Neural cell (in vitro differentiated cells): ENCODE data around the gene ASCC3. TPM values are rescaled to one million over a fixed set of nuclear protein-coding genes. Genes with fewer than 3 reads are reported as not detected.
"Not testable (repeated sequence)": the region's sequence is repeated elsewhere in the genome, so short reads cannot be mapped to it uniquely, and the experiment has no call there.

Source experiments
- H2AFZ ChIP-seq: fragments of 200-600, 300-800 bp; sonication (generic), shearing (Covaris generic); 2 replicates; pipeline ENCODE4 v1.6.0; 2014; ENCODE audit warnings: low read depth, mild to moderate bottlenecking, antibody characterized with exemption, low read length, moderate library complexity
- H3F3A ChIP-seq: fragments of 200-600 bp; shearing (Covaris generic); 2 replicates; pipeline ENCODE4 v1.6.1; 2016; ENCODE audit warnings: mild to moderate bottlenecking, moderate library complexity, mixed read lengths, antibody characterized with exemption, low read length; ENCODE audit not compliant: insufficient read depth, poor library complexity, severe bottlenecking
- H3K27ac ChIP-seq: fragments of 200-600, 300-800 bp; sonication (generic), shearing (Covaris generic); 2 replicates; pipeline ENCODE4 v1.5.1; 2014; ENCODE audit warnings: mild to moderate bottlenecking, low read length, moderate library complexity
- H3K27me3 ChIP-seq: fragments of 300-800, 200-600 bp; sonication (generic), shearing (Covaris generic); 2 replicates; pipeline ENCODE4 v1.6.0; 2014; ENCODE audit warnings: mild to moderate bottlenecking, low read depth, low read length, moderate library complexity; ENCODE audit not compliant: insufficient read depth
- H3K36me3 ChIP-seq: fragments of 300-800, 200-600 bp; sonication (generic), shearing (Covaris generic); 2 replicates; pipeline ENCODE4 v1.5.1; 2014; ENCODE audit warnings: mild to moderate bottlenecking, antibody characterized with exemption, low read length, moderate library complexity; ENCODE audit not compliant: insufficient read depth
- H3K4me2 ChIP-seq: fragments of 300-800, 200-600 bp; sonication (generic), shearing (Covaris generic); 2 replicates; pipeline ENCODE4 v1.6.0; 2014; ENCODE audit warnings: mild to moderate bottlenecking, low read length
- H3K4me3 ChIP-seq: fragments of 300-800, 200-600 bp; sonication (generic), shearing (Covaris generic); 2 replicates; pipeline ENCODE4 v1.5.1; 2014; ENCODE audit warnings: mild to moderate bottlenecking, low read length, moderate library complexity
- H3K79me2 ChIP-seq: fragments of 200-600 bp; shearing (Covaris generic); replicated peaks from 2 replicates; pipeline ENCODE4 v1.6.0; 2014; ENCODE audit warnings: mild to moderate bottlenecking, low read length, moderate library complexity; ENCODE audit not compliant: insufficient read depth
- H3K9ac ChIP-seq: fragments of 300-800, 200-600 bp; sonication (generic), shearing (Covaris generic); 2 replicates; pipeline ENCODE4 v1.6.1; 2016; ENCODE audit warnings: mild to moderate bottlenecking, low read length, mixed read lengths
- H3K9me2 ChIP-seq: fragments of 200-600 bp; shearing (Covaris generic); 2 replicates; pipeline ENCODE4 v1.6.1; 2016; ENCODE audit warnings: mild to moderate bottlenecking, low read length, mixed read lengths; ENCODE audit not compliant: insufficient read depth
- H3K9me3 ChIP-seq: fragments of 200-600, 300-800 bp; sonication (generic), shearing (Covaris generic); 2 replicates; pipeline ENCODE4 v1.6.1; 2016; ENCODE audit warnings: mild to moderate bottlenecking, mixed run types, low read length, moderate library complexity, mixed read lengths
- H4K20me1 ChIP-seq: fragments of 200-600 bp; shearing (Covaris generic); 2 replicates; pipeline ENCODE4 v1.6.1; 2016; ENCODE audit warnings: mild to moderate bottlenecking, mixed run types; ENCODE audit not compliant: insufficient read depth
- CTCF ChIP-seq: fragments of 450-650 bp; IDR thresholded peaks from 2 replicates; pipeline ENCODE4 v1.5.1; 2014; ENCODE audit warnings: antibody characterized with exemption, mild to moderate bottlenecking, moderate library complexity; ENCODE audit not compliant: poor library complexity, severe bottlenecking
- EP300 ChIP-seq: fragments of 450-650 bp; conservative IDR thresholded peaks from 2 replicates; pipeline ENCODE4 v1.6.1; 2014; ENCODE audit warnings: antibody characterized with exemption, mild to moderate bottlenecking, moderate library complexity; ENCODE audit not compliant: poor library complexity, severe bottlenecking
- EZH2 ChIP-seq: fragments of 200-600, 300-800 bp; shearing (Covaris generic), sonication (generic); IDR thresholded peaks from 2 replicates; pipeline ENCODE4 v1.6.1; 2014; ENCODE audit warnings: antibody characterized with exemption, low read length, borderline replicate concordance, mild to moderate bottlenecking; ENCODE audit not compliant: insufficient read depth, poor library complexity, severe bottlenecking
- MXI1 ChIP-seq: fragments of 450-650 bp; conservative IDR thresholded peaks from 2 replicates; pipeline ENCODE4 v1.6.1; 2014; ENCODE audit warnings: antibody characterized with exemption, mild to moderate bottlenecking; ENCODE audit not compliant: poor library complexity, severe bottlenecking
- POLR2AphosphoS5 ChIP-seq: IDR thresholded peaks from 2 replicates; pipeline ENCODE4 v1.6.1; 2012
- RAD21 ChIP-seq: fragments of 450-650 bp; conservative IDR thresholded peaks from 2 replicates; pipeline ENCODE4 v1.6.1; 2014; ENCODE audit warnings: antibody characterized with exemption, mild to moderate bottlenecking, moderate library complexity
- REST ChIP-seq: IDR thresholded peaks from 2 replicates; pipeline ENCODE4 v1.6.1; 2012; ENCODE audit warnings: borderline replicate concordance
- SMC3 ChIP-seq: fragments of 450-650 bp; conservative IDR thresholded peaks from 2 replicates; pipeline ENCODE4 v1.6.1; 2014; ENCODE audit warnings: antibody characterized with exemption, mild to moderate bottlenecking, moderate library complexity; ENCODE audit not compliant: poor library complexity
- TAF1 ChIP-seq: IDR thresholded peaks from 2 replicates; pipeline ENCODE4 v1.6.1; 2012; ENCODE audit warnings: low read depth
- polyA plus RNA-seq: library from polyadenylated mRNA; depleted of rRNA; stranded (reverse); fragments of >200 nt; gene quantifications from 2 replicates; pipeline ENCODE4 v1.2.3, GENCODE V29; 2014

Gene ASCC3
- polyA plus RNA-seq, 1 donor from 2014 or later, result 14.9 TPM

- Histone ChIP-seq H3K79me2 (peaks cover 11% of the 10 kb centered on the region), H3K27me3 (no peaks in the 10 kb centered on the region), H3K4me2 (no peak overlapping the region), H3K9me3 (peaks cover 5% of the 10 kb centered on the region), H3K36me3 (no peaks in the 10 kb centered on the region), H3K9me2 (no peaks in the 10 kb centered on the region), H3K4me3 (no peak overlapping the region), H4K20me1 (no peaks in the 10 kb centered on the region), H3K9ac (no peak overlapping the region), H3F3A (no peaks in the 10 kb centered on the region), H3K27ac (no peak overlapping the region), H2AFZ (no peak overlapping the region)
- no peak for TF ChIP-seq SMC3
- no peak for TF ChIP-seq REST
- no peak for TF ChIP-seq TAF1
- no peak for TF ChIP-seq EP300
- TF ChIP-seq CTCF, result no peak
- no peak for TF ChIP-seq MXI1
- no peak for TF ChIP-seq RAD21
- no peak for TF ChIP-seq EZH2
- TF ChIP-seq POLR2AphosphoS5, result no peak
Observed at GRCh38 chr6:100833972-100834574, 47.1 kb downstream of the ASCC3 start.

- H3K79me2 ChIP-seq, H3K4me2 ChIP-seq, H3K27me3 ChIP-seq, H3K9ac ChIP-seq, H3F3A ChIP-seq, H3K27ac ChIP-seq, H2AFZ ChIP-seq, H3K9me3 ChIP-seq, H3K36me3 ChIP-seq, H3K4me3 ChIP-seq, H3K9me2 ChIP-seq, H4K20me1 ChIP-seq: not testable (repeated sequence)
Observed at GRCh38 chr6:100829077-100829595, 52.0 kb downstream of the ASCC3 start.

GRCh38 chr6:100823041-100823440 is 58.1 kb downstream of the ASCC3 start:
- Histone ChIP-seq H3F3A (no peaks in the 10 kb centered on the region), H3K4me2 (no peak overlapping the region), H3K27ac (no peak overlapping the region), H3K79me2 (peaks cover 4% of the 10 kb centered on the region), H2AFZ (no peak overlapping the region), H4K20me1 (no peaks in the 10 kb centered on the region), H3K36me3 (no peaks in the 10 kb centered on the region), H3K4me3 (no peak overlapping the region), H3K9ac (no peak overlapping the region), H3K9me2 (no peaks in the 10 kb centered on the region), H3K27me3 (no peaks in the 10 kb centered on the region), H3K9me3 (no peaks in the 10 kb centered on the region)
- no peak for TF ChIP-seq EZH2
- no peak for TF ChIP-seq TAF1
- TF ChIP-seq EP300, result no peak
- TF ChIP-seq RAD21, result no peak
- TF ChIP-seq MXI1, result no peak
- no peak for TF ChIP-seq POLR2AphosphoS5
- TF ChIP-seq SMC3, result no peak
- no peak for TF ChIP-seq CTCF
- no peak for TF ChIP-seq REST
